Transverse colon (tissue), 4 donors: ENCODE data around the gene CHST15.

Experiments
- CTCF ChIP-seq, 5 experiments: fragments of 200-600 bp in 3 of 5; fragments of 450-650 bp in 2 of 5; sonication (generic) in 3 of 5; IDR thresholded peaks; 1 replicate in 2 of 5; 2 replicates in 3 of 5; pipeline ENCODE4 v1.5.1; 2016 to 2017; ENCODE audit warnings: antibody characterized with exemption in 5 of 5, inconsistent platforms in 3 of 5, mild to moderate bottlenecking in 2 of 5, moderate library complexity in 1 of 5
- EP300 ChIP-seq: sonication (generic); formaldehyde crosslinking; IDR thresholded peaks from one replicate; pipeline ENCODE4 v1.6.1; 2017; ENCODE audit warnings: antibody characterized with exemption, low read depth
- POLR2A ChIP-seq: fragments of 450-650 bp; IDR thresholded peaks from one replicate; pipeline ENCODE4 v1.6.1; 2016; ENCODE audit warnings: antibody characterized with exemption, mild to moderate bottlenecking, moderate library complexity
- POLR2AphosphoS5 ChIP-seq, 3 donors: sonication (generic); formaldehyde crosslinking; IDR thresholded peaks; one replicate each; pipeline ENCODE4 v1.6.1; 2016; ENCODE audit warnings: antibody characterized with exemption in 3 of 3

- TF ChIP-seq CTCF (IDR thresholded peaks at IDR 0.05) (no peak), POLR2A (no peak), POLR2AphosphoS5 (IDR thresholded peaks at IDR 0.05) (no peak), EP300 (no peak)
These were observed 90.9 kb downstream of the CHST15 start for GRCh38 chr10:124002391-124003069.
